Liver (tissue), 3 donors: ENCODE results near the gene PDLIM7.

Experiments
- JUND ChIP-seq, 2 donors: IDR thresholded peaks; 2 replicates each; pipeline ENCODE4 v1.6.1; 2016; ENCODE audit warnings: antibody characterized with exemption in 2 of 2
- RAD21 ChIP-seq, 2 donors: IDR thresholded peaks; 2 replicates each; pipeline ENCODE4 v1.6.1; 2016; ENCODE audit warnings: antibody characterized with exemption in 2 of 2, mild to moderate bottlenecking in 2 of 2
- RXRA ChIP-seq, 2 donors: IDR thresholded peaks; 2 replicates each; pipeline ENCODE4 v1.6.1; 2017 to 2018; ENCODE audit warnings: antibody characterized with exemption in 2 of 2, mild to moderate bottlenecking in 1 of 2
- SP1 ChIP-seq: IDR thresholded peaks from 2 replicates; pipeline ENCODE4 v1.6.1; 2018; ENCODE audit warnings: antibody characterized with exemption, mild to moderate bottlenecking
- TAF1 ChIP-seq: conservative IDR thresholded peaks from 2 replicates; pipeline ENCODE4 v1.6.1; 2016; ENCODE audit warnings: antibody characterized with exemption, mild to moderate bottlenecking
- YY1 ChIP-seq: IDR thresholded peaks from 2 replicates; pipeline ENCODE4 v1.6.1; 2016; ENCODE audit warnings: antibody characterized with exemption, mild to moderate bottlenecking
- TF ChIP-seq, protein P1 (sequence below): fragments of 150-350 bp; IDR thresholded peaks from 2 replicates; pipeline ENCODE4 v1.5.1; 2017; ENCODE audit warnings: improper control_type of control experiment, low read depth, low read length; ENCODE audit not compliant: missing input control
- TF ChIP-seq, protein P2 (sequence below): IDR thresholded peaks from 2 replicates; pipeline ENCODE4 v1.6.1; 2016; ENCODE audit warnings: antibody characterized with exemption
- TF ChIP-seq, protein P3 (sequence below): IDR thresholded peaks from 2 replicates; pipeline ENCODE4 v1.6.1; 2016; ENCODE audit warnings: antibody characterized with exemption
- TF ChIP-seq, protein P4 (sequence below): IDR thresholded peaks from 2 replicates; pipeline ENCODE4 v1.6.1; 2016; ENCODE audit warnings: antibody characterized with exemption, mild to moderate bottlenecking
- donor health status: healthy.
- donor health status: healthy.

DNA sequence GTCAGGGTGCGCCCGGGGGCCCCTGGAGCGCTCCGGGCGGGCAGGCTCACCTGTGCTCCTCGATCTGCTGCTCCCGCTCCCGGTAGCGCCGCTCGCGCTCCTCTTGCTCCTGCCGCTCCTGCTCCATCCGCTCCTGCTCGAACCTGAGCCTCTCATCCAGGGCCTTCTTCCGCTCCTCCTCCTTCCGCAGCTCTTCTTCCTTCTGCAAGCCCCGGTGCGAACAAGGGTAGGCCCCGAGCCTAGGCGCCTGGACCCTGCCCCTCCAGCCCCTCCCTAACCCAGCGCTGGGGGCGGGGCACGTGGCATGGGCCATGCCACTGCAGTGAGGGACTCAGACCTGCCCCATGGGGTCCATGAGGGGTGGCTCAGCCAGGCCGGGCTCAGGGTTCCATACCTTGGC lies 30.5 kb downstream of the PDLIM7 start:
- TF ChIP-seq, protein P1, sequence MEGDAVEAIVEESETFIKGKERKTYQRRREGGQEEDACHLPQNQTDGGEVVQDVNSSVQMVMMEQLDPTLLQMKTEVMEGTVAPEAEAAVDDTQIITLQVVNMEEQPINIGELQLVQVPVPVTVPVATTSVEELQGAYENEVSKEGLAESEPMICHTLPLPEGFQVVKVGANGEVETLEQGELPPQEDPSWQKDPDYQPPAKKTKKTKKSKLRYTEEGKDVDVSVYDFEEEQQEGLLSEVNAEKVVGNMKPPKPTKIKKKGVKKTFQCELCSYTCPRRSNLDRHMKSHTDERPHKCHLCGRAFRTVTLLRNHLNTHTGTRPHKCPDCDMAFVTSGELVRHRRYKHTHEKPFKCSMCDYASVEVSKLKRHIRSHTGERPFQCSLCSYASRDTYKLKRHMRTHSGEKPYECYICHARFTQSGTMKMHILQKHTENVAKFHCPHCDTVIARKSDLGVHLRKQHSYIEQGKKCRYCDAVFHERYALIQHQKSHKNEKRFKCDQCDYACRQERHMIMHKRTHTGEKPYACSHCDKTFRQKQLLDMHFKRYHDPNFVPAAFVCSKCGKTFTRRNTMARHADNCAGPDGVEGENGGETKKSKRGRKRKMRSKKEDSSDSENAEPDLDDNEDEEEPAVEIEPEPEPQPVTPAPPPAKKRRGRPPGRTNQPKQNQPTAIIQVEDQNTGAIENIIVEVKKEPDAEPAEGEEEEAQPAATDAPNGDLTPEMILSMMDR: no peak
- TF ChIP-seq, protein P2, sequence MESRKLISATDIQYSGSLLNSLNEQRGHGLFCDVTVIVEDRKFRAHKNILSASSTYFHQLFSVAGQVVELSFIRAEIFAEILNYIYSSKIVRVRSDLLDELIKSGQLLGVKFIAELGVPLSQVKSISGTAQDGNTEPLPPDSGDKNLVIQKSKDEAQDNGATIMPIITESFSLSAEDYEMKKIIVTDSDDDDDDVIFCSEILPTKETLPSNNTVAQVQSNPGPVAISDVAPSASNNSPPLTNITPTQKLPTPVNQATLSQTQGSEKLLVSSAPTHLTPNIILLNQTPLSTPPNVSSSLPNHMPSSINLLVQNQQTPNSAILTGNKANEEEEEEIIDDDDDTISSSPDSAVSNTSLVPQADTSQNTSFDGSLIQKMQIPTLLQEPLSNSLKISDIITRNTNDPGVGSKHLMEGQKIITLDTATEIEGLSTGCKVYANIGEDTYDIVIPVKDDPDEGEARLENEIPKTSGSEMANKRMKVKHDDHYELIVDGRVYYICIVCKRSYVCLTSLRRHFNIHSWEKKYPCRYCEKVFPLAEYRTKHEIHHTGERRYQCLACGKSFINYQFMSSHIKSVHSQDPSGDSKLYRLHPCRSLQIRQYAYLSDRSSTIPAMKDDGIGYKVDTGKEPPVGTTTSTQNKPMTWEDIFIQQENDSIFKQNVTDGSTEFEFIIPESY: no peak
- TF ChIP-seq, protein P3, sequence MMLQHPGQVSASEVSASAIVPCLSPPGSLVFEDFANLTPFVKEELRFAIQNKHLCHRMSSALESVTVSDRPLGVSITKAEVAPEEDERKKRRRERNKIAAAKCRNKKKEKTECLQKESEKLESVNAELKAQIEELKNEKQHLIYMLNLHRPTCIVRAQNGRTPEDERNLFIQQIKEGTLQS: no peak
- no peak for TF ChIP-seq TAF1
- TF ChIP-seq, protein P4, sequence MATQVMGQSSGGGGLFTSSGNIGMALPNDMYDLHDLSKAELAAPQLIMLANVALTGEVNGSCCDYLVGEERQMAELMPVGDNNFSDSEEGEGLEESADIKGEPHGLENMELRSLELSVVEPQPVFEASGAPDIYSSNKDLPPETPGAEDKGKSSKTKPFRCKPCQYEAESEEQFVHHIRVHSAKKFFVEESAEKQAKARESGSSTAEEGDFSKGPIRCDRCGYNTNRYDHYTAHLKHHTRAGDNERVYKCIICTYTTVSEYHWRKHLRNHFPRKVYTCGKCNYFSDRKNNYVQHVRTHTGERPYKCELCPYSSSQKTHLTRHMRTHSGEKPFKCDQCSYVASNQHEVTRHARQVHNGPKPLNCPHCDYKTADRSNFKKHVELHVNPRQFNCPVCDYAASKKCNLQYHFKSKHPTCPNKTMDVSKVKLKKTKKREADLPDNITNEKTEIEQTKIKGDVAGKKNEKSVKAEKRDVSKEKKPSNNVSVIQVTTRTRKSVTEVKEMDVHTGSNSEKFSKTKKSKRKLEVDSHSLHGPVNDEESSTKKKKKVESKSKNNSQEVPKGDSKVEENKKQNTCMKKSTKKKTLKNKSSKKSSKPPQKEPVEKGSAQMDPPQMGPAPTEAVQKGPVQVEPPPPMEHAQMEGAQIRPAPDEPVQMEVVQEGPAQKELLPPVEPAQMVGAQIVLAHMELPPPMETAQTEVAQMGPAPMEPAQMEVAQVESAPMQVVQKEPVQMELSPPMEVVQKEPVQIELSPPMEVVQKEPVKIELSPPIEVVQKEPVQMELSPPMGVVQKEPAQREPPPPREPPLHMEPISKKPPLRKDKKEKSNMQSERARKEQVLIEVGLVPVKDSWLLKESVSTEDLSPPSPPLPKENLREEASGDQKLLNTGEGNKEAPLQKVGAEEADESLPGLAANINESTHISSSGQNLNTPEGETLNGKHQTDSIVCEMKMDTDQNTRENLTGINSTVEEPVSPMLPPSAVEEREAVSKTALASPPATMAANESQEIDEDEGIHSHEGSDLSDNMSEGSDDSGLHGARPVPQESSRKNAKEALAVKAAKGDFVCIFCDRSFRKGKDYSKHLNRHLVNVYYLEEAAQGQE: no peak
- no peak for TF ChIP-seq RAD21 (IDR thresholded peaks at IDR 0.05)
- no peak for TF ChIP-seq JUND (IDR thresholded peaks at IDR 0.05)
- TF ChIP-seq YY1: no peak
- TF ChIP-seq SP1: no peak
- TF ChIP-seq RXRA (IDR thresholded peaks at IDR 0.05): no peak
